Gastroesophageal sphincter (tissue), 3 donors: ENCODE results near the gene VSTM2B.

ENCODE experiments used
- POLR2A ChIP-seq, 2 donors: fragments of 450-650 bp; IDR thresholded peaks; one replicate each; pipeline ENCODE4 v1.6.1; 2017; ENCODE audit warnings: antibody characterized with exemption in 2 of 2, mild to moderate bottlenecking in 2 of 2, moderate library complexity in 1 of 2
- TF ChIP-seq, protein P1 (sequence below), 4 experiments: fragments of 200-600 bp in 2 of 4; fragments of 450-650 bp in 2 of 4; sonication (generic) in 1 of 4; IDR thresholded peaks; one replicate each; pipeline ENCODE4 v1.5.1; 2017 to 2019; ENCODE audit warnings: antibody characterized with exemption in 4 of 4, mild to moderate bottlenecking in 2 of 4, moderate library complexity in 2 of 4

DNA sequence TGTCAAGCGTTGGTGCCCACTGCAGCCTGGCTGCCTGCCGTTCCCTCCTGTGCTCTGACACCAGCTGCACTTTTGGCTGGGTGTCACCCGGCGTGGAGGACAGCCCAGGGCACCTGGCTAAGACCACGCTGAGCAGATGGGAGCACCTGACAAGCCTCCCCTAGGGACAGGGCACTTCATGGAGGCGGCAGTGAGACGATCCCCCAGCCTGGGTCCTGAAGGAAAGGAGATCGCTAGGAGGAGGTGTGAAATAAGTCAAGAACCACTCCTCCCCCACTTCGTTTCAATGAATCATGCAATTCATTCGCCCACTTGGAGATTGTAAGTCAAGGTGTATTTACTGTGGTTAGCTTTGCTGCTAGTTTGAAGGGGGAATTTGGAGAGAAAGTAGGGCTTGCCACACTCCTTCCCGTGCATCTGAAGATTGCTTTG is 38.8 kb downstream of the VSTM2B start:
- TF ChIP-seq POLR2A (IDR thresholded peaks at IDR 0.05): no peak
- TF ChIP-seq, protein P1, sequence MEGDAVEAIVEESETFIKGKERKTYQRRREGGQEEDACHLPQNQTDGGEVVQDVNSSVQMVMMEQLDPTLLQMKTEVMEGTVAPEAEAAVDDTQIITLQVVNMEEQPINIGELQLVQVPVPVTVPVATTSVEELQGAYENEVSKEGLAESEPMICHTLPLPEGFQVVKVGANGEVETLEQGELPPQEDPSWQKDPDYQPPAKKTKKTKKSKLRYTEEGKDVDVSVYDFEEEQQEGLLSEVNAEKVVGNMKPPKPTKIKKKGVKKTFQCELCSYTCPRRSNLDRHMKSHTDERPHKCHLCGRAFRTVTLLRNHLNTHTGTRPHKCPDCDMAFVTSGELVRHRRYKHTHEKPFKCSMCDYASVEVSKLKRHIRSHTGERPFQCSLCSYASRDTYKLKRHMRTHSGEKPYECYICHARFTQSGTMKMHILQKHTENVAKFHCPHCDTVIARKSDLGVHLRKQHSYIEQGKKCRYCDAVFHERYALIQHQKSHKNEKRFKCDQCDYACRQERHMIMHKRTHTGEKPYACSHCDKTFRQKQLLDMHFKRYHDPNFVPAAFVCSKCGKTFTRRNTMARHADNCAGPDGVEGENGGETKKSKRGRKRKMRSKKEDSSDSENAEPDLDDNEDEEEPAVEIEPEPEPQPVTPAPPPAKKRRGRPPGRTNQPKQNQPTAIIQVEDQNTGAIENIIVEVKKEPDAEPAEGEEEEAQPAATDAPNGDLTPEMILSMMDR (IDR thresholded peaks at IDR 0.05): no peak
